HFFc6 (cell line): Measurements from ENCODE around the gene C10orf90. TPM values are rescaled to one million over a fixed set of nuclear protein-coding genes. Genes with fewer than 3 reads are reported as not detected.

Source experiments
- DNase-seq: peaks from one replicate; pipeline ENCODE4 v3.0.0-alpha.2; 2018
- H3K27ac Mint-ChIP-seq: 2 replicates; pipeline ENCODE4 v1.8.0; 2020; ENCODE audit warnings: mild to moderate bottlenecking, mixed read lengths
- H3K27me3 Mint-ChIP-seq: 2 replicates; pipeline ENCODE4 v1.8.0; 2021; ENCODE audit warnings: mild to moderate bottlenecking, moderate library complexity, mixed read lengths; ENCODE audit not compliant: insufficient read depth
- H3K36me3 Mint-ChIP-seq: 2 replicates; pipeline ENCODE4 v1.8.0; 2021; ENCODE audit warnings: low read depth, mixed read lengths
- H3K4me1 Mint-ChIP-seq: 2 replicates; pipeline ENCODE4 v1.8.0; 2020; ENCODE audit warnings: low read depth, mixed read lengths
- H3K4me3 Mint-ChIP-seq: 2 replicates; pipeline ENCODE4 v1.8.0; 2020; ENCODE audit warnings: mild to moderate bottlenecking, moderate library complexity, mixed read lengths
- H3K9me3 Mint-ChIP-seq: 2 replicates; pipeline ENCODE4 v1.8.0; 2020; ENCODE audit warnings: mild to moderate bottlenecking, mixed read lengths
- CTCF ChIP-seq: fragments of 200-600 bp; sonication (generic); IDR thresholded peaks from 2 replicates; pipeline ENCODE4 v1.5.0; 2021; ENCODE audit warnings: antibody characterized with exemption, mild to moderate bottlenecking
- total RNA-seq, 6 experiments: library from RNA; stranded (reverse); fragmentation: NEBNext Ultra II Directional; extraction: Animal tissue kit (Norgen Biotek cat#: 25700); gene quantifications; 2 replicates in 1 of 6; 3 replicates in 5 of 6; pipeline ENCODE4 v1.2.3, GENCODE V29; 2021

Gene C10orf90
- total RNA-seq, 6 experiments from 2014 or later: not detected

DNA sequence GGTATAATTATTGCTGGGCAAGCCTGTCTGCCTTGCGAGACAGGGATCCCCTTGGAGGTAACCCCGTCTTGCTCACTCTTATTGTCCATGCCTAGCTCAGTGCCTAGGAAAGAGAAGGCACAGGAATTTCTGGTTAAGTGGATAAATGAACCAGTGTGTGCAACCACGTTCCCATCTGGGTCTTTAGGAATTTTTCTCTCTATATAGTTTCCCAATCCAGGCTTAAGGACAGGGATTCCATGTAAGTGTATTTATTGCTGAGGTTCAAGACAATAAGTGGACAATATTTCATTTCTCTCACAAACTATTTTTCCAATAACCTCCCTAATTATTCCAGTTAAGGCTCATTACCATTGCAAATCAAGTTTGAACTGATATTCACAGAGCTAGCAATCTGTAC, 273.3 kb downstream of the C10orf90 start:
- TF ChIP-seq CTCF: no peak
- Mint-ChIP-seq H3K4me1 (peaks cover 35% of the 10 kb centered on the region), H3K4me3 (no peak overlapping the region), H3K27me3 (peaks cover 2% of the 10 kb centered on the region), H3K36me3 (peaks cover 14% of the 10 kb centered on the region), H3K27ac (no peak overlapping the region), H3K9me3 (no peaks in the 10 kb centered on the region)
- no peak for DNase-seq

- Mint-ChIP-seq H3K36me3 (peaks cover 14% of the 10 kb centered on the region), H3K4me1 (peaks cover 45% of the 10 kb centered on the region), H3K27me3 (peaks cover 2% of the 10 kb centered on the region), H3K27ac (no peak overlapping the region), H3K4me3 (no peak overlapping the region), H3K9me3 (no peaks in the 10 kb centered on the region)
- no peak for DNase-seq
- TF ChIP-seq CTCF: no peak
These were observed 275.5 kb downstream of the C10orf90 start for GRCh38 chr10:126394948-126395347.

GRCh38 chr10:126393076-126393475, 277.4 kb downstream of the C10orf90 start:
- Mint-ChIP-seq H3K27me3 (peaks cover 2% of the 10 kb centered on the region), H3K9me3 (no peaks in the 10 kb centered on the region), H3K27ac (no peak overlapping the region), H3K36me3 (peaks cover 14% of the 10 kb centered on the region), H3K4me3 (no peak overlapping the region), H3K4me1 (peaks cover 32% of the 10 kb centered on the region)
- no peak for DNase-seq
- TF ChIP-seq CTCF: no peak

GRCh38 chr10:126392469-126392868, 278.0 kb downstream of the C10orf90 start:
- H3K4me3 Mint-ChIP-seq: no peak overlapping the region
- peaks cover 2% of the 10 kb centered on the region for H3K27me3 Mint-ChIP-seq
- peaks cover 26% of the 10 kb centered on the region for H3K4me1 Mint-ChIP-seq
- no peaks in the 10 kb centered on the region for H3K9me3 Mint-ChIP-seq
- no peak for TF ChIP-seq CTCF
- H3K36me3 Mint-ChIP-seq: peaks cover 14% of the 10 kb centered on the region
- DNase-seq: no peak
- no peak overlapping the region for H3K27ac Mint-ChIP-seq

DNA sequence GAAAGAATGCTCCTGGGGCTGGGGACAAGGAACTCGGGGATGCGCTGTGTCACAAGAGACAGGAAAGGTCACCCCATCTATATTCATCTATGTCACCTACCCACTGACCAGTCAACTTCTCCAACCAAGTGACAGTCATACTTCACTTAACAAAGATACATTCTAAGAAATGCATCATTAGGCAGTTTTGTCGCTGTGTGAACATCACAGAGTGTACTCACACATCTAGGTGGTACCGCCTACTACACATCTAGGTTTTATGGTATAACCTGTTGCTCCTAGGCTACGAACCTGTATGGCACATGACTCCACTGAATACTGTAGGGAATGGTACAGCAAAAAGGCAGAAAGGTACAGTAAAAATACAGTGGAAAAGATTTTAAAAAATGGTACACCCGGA, 278.4 kb downstream of the C10orf90 start:
- no peaks in the 10 kb centered on the region for H3K9me3 Mint-ChIP-seq
- peaks cover 14% of the 10 kb centered on the region for H3K36me3 Mint-ChIP-seq
- peaks cover 26% of the 10 kb centered on the region for H3K4me1 Mint-ChIP-seq
- H3K27ac Mint-ChIP-seq: no peak overlapping the region
- DNase-seq: no peak
- peaks cover 2% of the 10 kb centered on the region for H3K27me3 Mint-ChIP-seq
- TF ChIP-seq CTCF: no peak
- no peak overlapping the region for H3K4me3 Mint-ChIP-seq
